GM06990 (cell line): Measurements from ENCODE around the gene SLIT1.

Experiments used
- DNase-seq: peaks from one replicate; pipeline ENCODE4 v3.0.0-alpha.2; 2011; ENCODE audit not compliant: insufficient read length; ENCODE audit errors: extremely low read depth
- H3K27me3 ChIP-seq: replicated peaks from 2 replicates; pipeline ENCODE4 v1.6.0; 2011; ENCODE audit warnings: low read length; ENCODE audit not compliant: control insufficient read depth, insufficient read depth
- H3K36me3 ChIP-seq: 2 replicates; pipeline ENCODE4 v1.5.1; 2011; ENCODE audit warnings: low read length; ENCODE audit not compliant: control insufficient read depth, insufficient read depth
- H3K4me3 ChIP-seq: replicated peaks from 2 replicates; pipeline ENCODE4 v1.5.1; 2011; ENCODE audit warnings: low read depth, mild to moderate bottlenecking, control low read depth, low read length
- TF ChIP-seq, protein P1 (sequence below): IDR thresholded peaks from 2 replicates; pipeline ENCODE4 v1.5.1; 2011; ENCODE audit warnings: low read length, control low read depth, mild to moderate bottlenecking, inconsistent platforms; ENCODE audit not compliant: insufficient read depth, poor library complexity, severe bottlenecking

SLIT1 gene

DNA sequence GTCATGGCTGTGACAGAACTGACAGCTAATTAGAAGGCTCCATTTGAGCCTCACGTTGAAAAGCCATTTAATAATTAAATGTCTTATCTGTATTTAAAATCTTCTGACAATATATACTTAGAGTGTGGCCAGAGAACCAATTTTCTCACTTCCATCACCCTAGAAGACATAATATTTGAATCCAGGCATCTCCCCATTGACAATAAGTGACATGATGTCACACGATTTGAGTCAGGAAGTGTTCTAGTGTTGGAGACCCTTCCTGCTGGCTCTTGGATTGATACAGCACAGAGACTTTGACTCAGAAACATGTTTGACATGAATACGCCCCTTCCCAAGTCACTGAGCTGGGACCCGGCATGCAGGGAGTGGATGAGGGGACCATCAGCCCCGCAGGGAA, 85.9 kb downstream of the SLIT1 start:
- no peak overlapping the region for H3K4me3 ChIP-seq
- no peaks in the 10 kb centered on the region for H3K36me3 ChIP-seq
- TF ChIP-seq, protein P1, sequence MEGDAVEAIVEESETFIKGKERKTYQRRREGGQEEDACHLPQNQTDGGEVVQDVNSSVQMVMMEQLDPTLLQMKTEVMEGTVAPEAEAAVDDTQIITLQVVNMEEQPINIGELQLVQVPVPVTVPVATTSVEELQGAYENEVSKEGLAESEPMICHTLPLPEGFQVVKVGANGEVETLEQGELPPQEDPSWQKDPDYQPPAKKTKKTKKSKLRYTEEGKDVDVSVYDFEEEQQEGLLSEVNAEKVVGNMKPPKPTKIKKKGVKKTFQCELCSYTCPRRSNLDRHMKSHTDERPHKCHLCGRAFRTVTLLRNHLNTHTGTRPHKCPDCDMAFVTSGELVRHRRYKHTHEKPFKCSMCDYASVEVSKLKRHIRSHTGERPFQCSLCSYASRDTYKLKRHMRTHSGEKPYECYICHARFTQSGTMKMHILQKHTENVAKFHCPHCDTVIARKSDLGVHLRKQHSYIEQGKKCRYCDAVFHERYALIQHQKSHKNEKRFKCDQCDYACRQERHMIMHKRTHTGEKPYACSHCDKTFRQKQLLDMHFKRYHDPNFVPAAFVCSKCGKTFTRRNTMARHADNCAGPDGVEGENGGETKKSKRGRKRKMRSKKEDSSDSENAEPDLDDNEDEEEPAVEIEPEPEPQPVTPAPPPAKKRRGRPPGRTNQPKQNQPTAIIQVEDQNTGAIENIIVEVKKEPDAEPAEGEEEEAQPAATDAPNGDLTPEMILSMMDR = no peak
- DNase-seq = no peak
- H3K27me3 ChIP-seq = peaks cover 6% of the 10 kb centered on the region

GRCh38 chr10:97099089-97099488, 86.7 kb downstream of the SLIT1 start:
- Histone ChIP-seq H3K27me3 (peaks cover 6% of the 10 kb centered on the region), H3K4me3 (no peak overlapping the region), H3K36me3 (no peaks in the 10 kb centered on the region)
- DNase-seq = no peak
- TF ChIP-seq, protein P1 = no peak

- Histone ChIP-seq H3K4me3 (no peak overlapping the region), H3K27me3 (peaks cover 6% of the 10 kb centered on the region), H3K36me3 (no peaks in the 10 kb centered on the region)
- TF ChIP-seq, protein P1 = no peak
- no peak for DNase-seq
These were observed 88.7 kb downstream of the SLIT1 start for GRCh38 chr10:97097084-97097433.

- peak; percentile 15 for DNase-seq
- Histone ChIP-seq H3K36me3 (no peaks in the 10 kb centered on the region), H3K4me3 (no peak overlapping the region), H3K27me3 (peaks cover 4% of the 10 kb centered on the region)
- TF ChIP-seq, protein P1 = no peak
These were observed 89.3 kb downstream of the SLIT1 start for GRCh38 chr10:97096261-97097083.

DNA sequence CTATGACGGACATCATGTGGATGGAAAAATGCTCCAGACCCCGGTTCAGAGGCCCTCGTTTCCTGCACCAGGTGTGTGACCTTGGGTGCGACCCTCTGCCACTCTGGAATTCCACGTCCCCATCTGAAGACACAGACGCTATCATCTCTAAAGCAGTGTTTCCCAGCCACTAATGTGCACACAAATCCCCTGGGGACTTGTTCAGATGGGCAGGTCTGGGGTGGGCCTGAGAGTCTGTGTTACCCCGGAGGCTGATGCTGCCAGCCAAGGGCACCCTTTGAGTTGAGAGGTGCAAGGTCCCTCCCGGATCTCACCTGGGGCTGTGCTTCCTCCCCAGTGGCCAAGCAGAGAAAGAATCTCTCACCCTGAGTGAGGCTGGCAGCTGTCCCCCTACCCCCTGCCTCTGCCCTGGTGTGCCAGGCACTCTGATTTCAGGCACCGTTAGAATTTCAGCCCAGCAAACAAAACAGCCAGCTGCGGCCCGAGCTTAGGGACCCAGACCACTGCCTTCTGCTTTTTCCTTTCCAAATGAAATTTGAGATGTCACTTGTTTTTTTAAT, 90.0 kb downstream of the SLIT1 start:
- no peaks in the 10 kb centered on the region for H3K36me3 ChIP-seq
- no peak for DNase-seq
- no peaks in the 10 kb centered on the region; the same call in 1 of the 2 replicates for H3K27me3 ChIP-seq
- no peak overlapping the region for H3K4me3 ChIP-seq
- TF ChIP-seq, protein P1 = no peak
